Psoas muscle (tissue), 8 donors: ENCODE data around the gene WDR4. TPM values are rescaled to one million over a fixed set of nuclear protein-coding genes. Genes with fewer than 3 reads are reported as not detected.

Experiments
- ATAC-seq, 4 donors: fragments of 200-7000 bp; cut with Tn5 transposase; one replicate each; pipeline ENCODE4 v1.9.1; 2020; ENCODE audit warnings: moderate library complexity in 3 of 4, mild to moderate bottlenecking in 2 of 4
- DNase-seq, 2 donors: peaks; one replicate each; pipeline ENCODE4 v3.0.0-alpha.2; 2020
- H3K27ac ChIP-seq: fragments of 200-600 bp; one replicate; pipeline ENCODE4 v1.8.0; 2022
- H3K27me3 ChIP-seq, 3 donors: fragments of 200-600 bp in 1 of 3; one replicate each; pipeline versions ENCODE4 v1.6.1 to v1.8.0; 2013 to 2022; ENCODE audit warnings: low read length in 2 of 3, mild to moderate bottlenecking in 2 of 3, moderate library complexity in 1 of 3; ENCODE audit not compliant: insufficient read depth in 3 of 3
- H3K36me3 ChIP-seq, 2 donors: fragments of 200-600 bp in 1 of 2; one replicate each; pipeline versions ENCODE4 v1.6.1 to v1.8.0; 2013 to 2022; ENCODE audit warnings: low read depth in 1 of 2, mild to moderate bottlenecking in 1 of 2, moderate library complexity in 1 of 2; ENCODE audit not compliant: insufficient read depth in 1 of 2
- H3K4me1 ChIP-seq: fragments of 200-600 bp; one replicate; pipeline ENCODE4 v1.8.0; 2022
- H3K4me3 ChIP-seq: fragments of 200-600 bp; one replicate; pipeline ENCODE4 v1.8.0; 2022; ENCODE audit warnings: mild to moderate bottlenecking
- H3K9me3 ChIP-seq: fragments of 200-600 bp; one replicate; pipeline ENCODE4 v1.8.0; 2022
- CTCF ChIP-seq: fragments of 200-600 bp; IDR thresholded peaks from one replicate; pipeline ENCODE4 v1.8.0; 2022; ENCODE audit warnings: antibody characterized with exemption
- WGBS, 3 donors: extraction: QIAGEN DNeasy Blood & Tissue Kit; methylation state at CpG; one replicate each; pipeline versions ENCODE4 v1.1.6 to v1.1.7; 2013; 5-methylcytosine and 5-hydroxymethylcytosine counted together
- intact Hi-C, 2 donors: fragments of 100-400 bp; cut with DNase I; formaldehyde crosslinking; loops; one replicate each; pipeline versions ENCODE4 v1.11.0 to v1.14.2; 2022
- polyA plus RNA-seq, 3 donors: library from polyadenylated mRNA; stranded (reverse); fragments of 200-250 nt; gene quantifications; one replicate each; pipeline ENCODE4 v1.2.3, GENCODE V29; 2013
- total RNA-seq, 4 donors: library from RNA; stranded (reverse); fragmentation: NEBNext Ultra II Directional in 2 of 4; extraction: Animal tissue kit (Norgen Biotek cat#: 25700) in 2 of 4; gene quantifications; one replicate each; pipeline versions ENCODE4 v1.2.1 to v1.2.4, GENCODE V29; 2021 to 2023
- donor health status: healthy with polysubstance abuse.
- donor health status: DM: no; HTN: no; CAD: no; lungs with moderate emphysema.
- donor health status: Bipolar disorder and iron deficiency.
- donor health status: healthy.
- donor health status: DM: yes; HTN: yes; CAD: no.
- donor health status: DM: no; HTN: no; CAD: no.
- donor health status: DM: no; HTN: no; CAD: no.
- donor health status: DM: yes; HTN: yes; CAD: no.

Gene WDR4
- total and polyA plus RNA-seq, 7 donors = 4.8 to 40.2 (median 11.1) TPM

- DNase-seq = no peak
- Histone ChIP-seq H3K27ac (no peak overlapping the region), H3K36me3 (peaks cover 10 to 92% of the 10 kb centered on the region in 2 donors), H3K4me3 (no peak overlapping the region), H3K27me3 (no peaks in the 10 kb centered on the region), H3K4me1 (no peaks in the 10 kb centered on the region), H3K9me3 (no peaks in the 10 kb centered on the region)
- no peak for ATAC-seq
- intact Hi-C loops = no loop called here
- 93 to 97% (median 95%) methylated on average over 11 of the region's 11 CpGs for WGBS, 3 donors
- TF ChIP-seq CTCF = no peak
Observed at GRCh38 chr21:42857216-42857615, 22.1 kb downstream of the WDR4 start.

- intact Hi-C loops = no loop called here
- Histone ChIP-seq H3K36me3 (peaks cover 14 to 95% of the 10 kb centered on the region in 2 donors), H3K27me3 (no peaks in the 10 kb centered on the region), H3K9me3 (no peaks in the 10 kb centered on the region), H3K4me3 (no peak overlapping the region), H3K4me1 (no peaks in the 10 kb centered on the region), H3K27ac (no peak overlapping the region)
- ATAC-seq (no peak), DNase-seq (no peak)
- WGBS, 3 donors = 83 to 91% (median 87%) methylated on average over 18 of the region's 18 CpGs
- TF ChIP-seq CTCF = no peak
Observed at GRCh38 chr21:42855937-42856335, 23.4 kb downstream of the WDR4 start.

GRCh38 chr21:42855171-42855936, 24.0 kb downstream of the WDR4 start:
- Histone ChIP-seq H3K36me3 (peaks cover 14 to 91% of the 10 kb centered on the region in 2 donors), H3K4me3 (no peak overlapping the region), H3K4me1 (no peaks in the 10 kb centered on the region), H3K27me3 (no peaks in the 10 kb centered on the region), H3K27ac (no peak overlapping the region), H3K9me3 (no peaks in the 10 kb centered on the region)
- no peak for DNase-seq
- 87 to 90% (median 89%) methylated on average over 19 of the region's 19 CpGs for WGBS, 3 donors
- no peak for TF ChIP-seq CTCF
- intact Hi-C loops = no loop called here
- no peak for ATAC-seq

- H3K9me3 ChIP-seq = no peaks in the 10 kb centered on the region
- no peak overlapping the region for H3K4me3 ChIP-seq
- intact Hi-C loops = no loop called here
- no peaks in the 10 kb centered on the region for H3K27me3 ChIP-seq
- TF ChIP-seq CTCF = no peak
- DNase-seq (no peak), ATAC-seq (no peak)
- H3K36me3 ChIP-seq = peaks cover 14 to 90% of the 10 kb centered on the region in 2 donors
- WGBS, 3 donors = 94 to 97% (median 94%) methylated on average over 28 of the region's 28 CpGs
- H3K4me1 ChIP-seq = no peaks in the 10 kb centered on the region
- no peak overlapping the region for H3K27ac ChIP-seq
Observed at GRCh38 chr21:42854246-42855010, 24.9 kb downstream of the WDR4 start.
